ENCODE data around the gene BLOC1S6. TPM values are rescaled to one million over a fixed set of nuclear protein-coding genes. Genes with fewer than 3 reads are reported as not detected.

Gene BLOC1S6
- total and polyA plus RNA-seq, 2 of the 13 experiments (the other 11 are each of a cell fraction or from before 2014, with no cell fraction given) = 11.8 to 44.3 TPM

GRCh38 chr15:45572617-45573016 is 14.6 kb upstream of the BLOC1S6 start (continued):
- no peak for TF ChIP-seq ZNF512B (CRISPR knock-in tag; IDR thresholded peaks at IDR 0.05; ENCODE audit: borderline replicate concordance)
- TF ChIP-seq ZNF549 (CRISPR knock-in tag; IDR thresholded peaks at IDR 0.05) = no peak
- TF ChIP-seq ARID3A (IDR thresholded peaks at IDR 0.05; ENCODE audit: low read depth, low read length) = no peak
- no peak for TF ChIP-seq RBM39 (IDR thresholded peaks at IDR 0.05; ENCODE audit: low read depth, low read length, poor library complexity, severe bottlenecking)
- TF ChIP-seq ZNF282 (IDR thresholded peaks at IDR 0.05; ENCODE audit: partially characterized antibody) = no peak

GRCh38 chr15:45573961-45574629 is 13.1 kb upstream of the BLOC1S6 start:
- H3K4me1 ChIP-seq (ENCODE audit: insufficient read depth, low read length) = peaks cover 13% of the 10 kb centered on the region
- intact Hi-C loops (cut with micrococcal nuclease; ENCODE audit: unreplicated experiment) = loop anchor here (1.0 to 2.0 kb wide), 2 partner anchors 51 to 116 kb away; partner anchors contain the start of gene SLC30A4
- H3K27me3 ChIP-seq (ENCODE audit: control insufficient read depth in 1 of 2, insufficient read depth in 2 of 2, low read length in 2 of 2) = no peaks in the 10 kb centered on the region
- POLR2A ChIA-PET = interaction anchor here (2.0 kb wide), 1 partner anchor 13 kb away, joined by 18 read pairs; the partner anchor contains the start of gene BLOC1S6
- DNase-seq (ENCODE audit: low spot score) (peak; percentile 61), FAIRE-seq (peak; percentile 79), ATAC-seq (peak; percentile 99)
- BruUV-seq (replicated peaks) = no TSS peak
- H3K9ac ChIP-seq (ENCODE audit: insufficient read depth, low read depth, low read length) = no peak overlapping the region
- H3K4me2 ChIP-seq (ENCODE audit: low read depth, low read length) = peak overlapping the region; percentile 79
- CTCF ChIA-PET (ENCODE audit: low intra/inter-chr PET ratio, low total read pairs) = interaction anchor here (1.7 kb wide), 1 partner anchor 115 kb away, joined by 9 read pairs; no protein-coding TSS in a partner anchor
- no peaks in the 10 kb centered on the region for H3K79me2 ChIP-seq (ENCODE audit: insufficient read depth, low read length)
- WGBS (ENCODE audit: low lambda C conversion rate) = 8% methylated on average over 2 of the region's 7 CpGs
- H3K36me3 ChIP-seq (replicated peaks in 1 of 2; ENCODE audit: control insufficient read depth in 1 of 2, insufficient read depth in 2 of 2, low read length in 2 of 2) = no peaks in the 10 kb centered on the region
- H3K27ac ChIP-seq (ENCODE audit: extremely low read length, insufficient read depth, low read length) = no peak overlapping the region
- H3K9me3 ChIP-seq (ENCODE audit: low read length) = no peaks in the 10 kb centered on the region
- in situ Hi-C loops (cut with HindIII; ENCODE audit: extremely low pct_ligation_motif_present, low pct_unique_long_range_greater_than_20kb) = no loop called here
- no peak overlapping the region for H2AFZ ChIP-seq (ENCODE audit: low read length)
- no peaks in the 10 kb centered on the region for H4K20me1 ChIP-seq (ENCODE audit: insufficient read depth, low read length)
- peak overlapping the region in 1 of 3 experiments; percentile 63; a peak in 2 of 6 replicates for H3K4me3 ChIP-seq (replicated peaks in 1 of 3; ENCODE audit: insufficient read depth in 1 of 3, low read depth in 2 of 3, low read length in 3 of 3)
- peak; percentile 50; the same call in 1 of the 2 replicates for TF ChIP-seq SMC3 (IDR thresholded peaks at IDR 0.05; ENCODE audit: low read length)
- peak; percentile 40; the same call in 1 of the 2 replicates for TF ChIP-seq HOXA3 (CRISPR knock-in tag; IDR thresholded peaks at IDR 0.05)
- 0 out of 2 replicates have a peak, but pooled peaks have one; percentile 35 for TF ChIP-seq ERF (CRISPR knock-in tag; IDR thresholded peaks at IDR 0.05)
- TF ChIP-seq FOXC1 (CRISPR knock-in tag; IDR thresholded peaks at IDR 0.05; ENCODE audit: borderline replicate concordance) = peak; percentile 59; the same call in 1 of the 2 replicates
- 0 out of 2 replicates have a peak, but pooled peaks have one; percentile 16 for TF ChIP-seq NFYB (CRISPR knock-in tag; IDR thresholded peaks at IDR 0.05)
- TF ChIP-seq CC2D1A (CRISPR knock-in tag; IDR thresholded peaks at IDR 0.05) = no peak
- peak; percentile 74 for TF ChIP-seq CTCF (CRISPR knock-in tag; IDR thresholded peaks at IDR 0.05)
- TF ChIP-seq ZNF772 (CRISPR knock-in tag; IDR thresholded peaks at IDR 0.05) = no peak
- TF ChIP-seq HNRNPLL (IDR thresholded peaks at IDR 0.05; ENCODE audit: low read depth, low read length, poor library complexity, severe bottlenecking) = no peak
- TF ChIP-seq XRCC5 (optimal IDR thresholded peaks at IDR 0.05; ENCODE audit: low read length) = peak; percentile 68
- TF ChIP-seq HNRNPK (IDR thresholded peaks at IDR 0.05; ENCODE audit: low read depth, low read length, poor library complexity, severe bottlenecking) = no peak

Measured in HepG2 (cell line).